Measurements from ENCODE around the gene ASNS.
"Not testable (repeated sequence)": the region's sequence is repeated elsewhere in the genome, so short reads cannot be mapped to it uniquely, and the experiment has no call there.

The ASNS gene

GRCh38 chr7:97872025-97872669, at the start of gene ASNS:
Gene ASNS, minus strand, starts transcription at chr7:97872408. Its CDS starts 3,252 bp downstream, at chr7:97869156.
- peak; percentile 84 to 93 (median 87) for DNase-seq (ENCODE audit: low read depth in 3 of 3)

- DNase-seq (ENCODE audit: low read depth in 3 of 3) = not testable (repeated sequence)
Observed at GRCh38 chr7:97921254-97921653, 49.0 kb upstream of the ASNS start.

- not testable (repeated sequence) for DNase-seq (ENCODE audit: low read depth in 3 of 3)
Observed at GRCh38 chr7:97915267-97915666, 43.1 kb upstream of the ASNS start.

- DNase-seq (ENCODE audit: low read depth in 3 of 3) = not testable (repeated sequence)
Observed at GRCh38 chr7:97912294-97912693, 40.1 kb upstream of the ASNS start.

GRCh38 chr7:97896893-97897292, 24.7 kb upstream of the ASNS start:
- DNase-seq (ENCODE audit: low read depth in 3 of 3) = not testable (repeated sequence)

GRCh38 chr7:97891721-97892120, 19.5 kb upstream of the ASNS start:
- DNase-seq (ENCODE audit: low read depth in 3 of 3) = not testable (repeated sequence)

- not testable (repeated sequence) for DNase-seq (ENCODE audit: low read depth in 3 of 3)
Observed at GRCh38 chr7:97879527-97879926, 7.3 kb upstream of the ASNS start.

GRCh38 chr7:97874894-97875293, 2.7 kb upstream of the ASNS start:
- not testable (repeated sequence) for DNase-seq (ENCODE audit: low read depth in 3 of 3)

- no peak for DNase-seq (ENCODE audit: low read depth in 3 of 3)
Observed at GRCh38 chr7:97873606-97874005, 1.4 kb upstream of the ASNS start.

GRCh38 chr7:97871659-97872024, 566 bp downstream of the ASNS start:
- peak in 2 of 3 experiments; percentile 2 to 12 for DNase-seq (ENCODE audit: low read depth in 3 of 3)

- DNase-seq (ENCODE audit: low read depth in 3 of 3) = no peak
Observed at GRCh38 chr7:97868788-97869187, 3.4 kb downstream of the ASNS start.

GRCh38 chr7:97868314-97868713, 3.9 kb downstream of the ASNS start:
- DNase-seq (ENCODE audit: low read depth in 3 of 3) = no peak

GRCh38 chr7:97865104-97865503, 7.1 kb downstream of the ASNS start:
- DNase-seq (ENCODE audit: low read depth in 3 of 3) = no peak

- DNase-seq (ENCODE audit: low read depth in 3 of 3) = no peak
Observed at GRCh38 chr7:97859606-97860204, 12.5 kb downstream of the ASNS start.

GRCh38 chr7:97858221-97858620, 14.0 kb downstream of the ASNS start:
- DNase-seq (ENCODE audit: low read depth in 3 of 3) = no peak

- DNase-seq (ENCODE audit: low read depth in 3 of 3) = no peak
Observed at GRCh38 chr7:97857544-97857943, 14.7 kb downstream of the ASNS start.

- no peak for DNase-seq (ENCODE audit: low read depth in 3 of 3)
Observed at GRCh38 chr7:97851683-97852082, 20.5 kb downstream of the ASNS start.

GRCh38 chr7:97850262-97851031, 21.8 kb downstream of the ASNS start:
- DNase-seq (ENCODE audit: low read depth in 3 of 3) = not testable (repeated sequence)

- no peak for DNase-seq (ENCODE audit: low read depth in 3 of 3)
Observed at GRCh38 chr7:97847791-97848190, 24.4 kb downstream of the ASNS start.

- DNase-seq (ENCODE audit: low read depth in 3 of 3) = no peak
Observed at GRCh38 chr7:97846945-97847344, 25.3 kb downstream of the ASNS start.

- no peak for DNase-seq (ENCODE audit: low read depth in 3 of 3)
Observed at GRCh38 chr7:97845622-97846203, 26.5 kb downstream of the ASNS start.

- no peak for DNase-seq (ENCODE audit: low read depth in 3 of 3)
Observed at GRCh38 chr7:97844036-97844435, 28.2 kb downstream of the ASNS start.
